GM19328 (cell line): Measurements from ENCODE around the gene DSTN.

Source experiments
- ATAC-seq: cut with Tn5 transposase; IDR thresholded peaks from one replicate; pipeline ENCODE4 v1.9.1; 2021; ENCODE audit warnings: mild to moderate bottlenecking, moderate library complexity; ENCODE audit not compliant: unreplicated experiment

The DSTN gene

GRCh38 chr20:17611540-17612286 lies 41.8 kb downstream of the DSTN start:
- ATAC-seq = no peak

DNA sequence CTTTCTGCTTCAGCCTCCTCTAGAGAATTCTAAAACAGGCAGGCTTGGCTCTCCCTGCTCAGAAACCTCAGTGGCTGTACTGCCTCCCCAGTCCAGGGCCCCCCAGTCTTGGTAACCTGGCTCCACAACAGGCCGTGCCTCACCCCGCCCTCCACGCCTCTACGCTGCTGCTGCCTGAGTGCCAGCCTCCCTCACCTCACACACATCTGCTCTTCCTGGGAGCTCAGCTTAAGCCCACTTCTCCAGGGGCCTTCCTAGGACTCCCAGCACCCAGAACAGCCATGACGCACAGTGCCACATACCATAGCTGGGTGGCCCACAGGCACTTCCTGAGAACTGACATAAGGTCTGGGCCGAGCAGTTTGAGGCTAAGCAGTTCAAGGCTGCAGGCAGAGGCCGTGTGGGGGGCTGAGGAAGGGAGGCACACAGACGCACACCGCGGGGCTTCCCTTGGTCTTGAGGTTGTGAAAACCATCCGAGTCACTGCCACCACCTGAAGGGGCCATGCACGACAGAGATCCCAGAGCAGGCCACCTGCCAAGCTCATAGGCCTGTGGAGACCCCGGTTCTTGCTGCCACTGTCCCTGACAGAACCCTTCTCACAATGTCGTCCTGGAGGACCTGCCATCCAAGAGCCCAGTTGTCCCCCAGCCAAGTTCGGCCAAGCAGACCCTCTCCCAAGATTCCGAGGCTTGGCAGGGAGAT lies 42.6 kb downstream of the DSTN start:
- no peak for ATAC-seq

GRCh38 chr20:17612992-17613327 lies 43.1 kb downstream of the DSTN start:
- ATAC-seq = no peak

DNA sequence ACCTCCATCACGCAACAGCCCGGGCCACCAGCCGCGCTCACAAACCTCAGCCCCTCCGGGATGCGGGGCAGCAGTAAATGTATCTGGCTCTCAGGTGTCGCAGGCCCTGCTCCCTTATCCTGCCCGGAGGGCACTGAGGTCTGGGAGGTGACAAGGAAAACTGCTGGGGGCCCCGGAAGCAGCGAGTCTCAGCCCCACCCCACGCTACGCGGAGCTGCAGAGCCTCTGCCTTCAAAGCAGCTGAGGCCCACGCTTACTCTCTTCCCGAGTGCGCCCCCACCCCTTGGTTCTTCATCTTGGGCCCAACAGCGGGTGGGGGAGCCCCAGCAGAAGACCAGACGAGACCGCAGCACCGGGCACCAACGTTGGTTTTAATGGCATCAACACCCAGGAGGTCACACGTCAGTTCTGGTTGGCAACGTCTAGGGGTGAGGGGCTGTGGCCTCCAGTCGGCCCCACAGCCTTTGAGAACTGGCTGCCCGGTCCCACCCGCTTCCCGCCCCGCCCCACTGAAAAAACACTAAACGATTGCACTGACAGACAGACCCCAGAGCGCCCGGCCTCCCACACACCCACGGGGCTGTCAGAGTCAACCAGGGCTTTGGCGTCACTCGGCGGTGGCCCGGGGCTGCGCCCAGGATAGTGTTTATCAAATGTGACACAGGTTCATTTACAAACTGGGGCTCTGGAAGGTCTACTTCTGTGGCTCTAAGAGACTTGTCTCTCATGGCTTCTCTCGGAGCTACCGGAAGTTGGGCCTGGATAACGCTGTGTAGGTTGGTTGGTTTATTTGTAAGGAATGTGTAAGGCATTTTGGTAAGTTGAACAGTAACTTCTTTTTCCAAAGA lies 43.7 kb downstream of the DSTN start:
- ATAC-seq = no peak

DNA sequence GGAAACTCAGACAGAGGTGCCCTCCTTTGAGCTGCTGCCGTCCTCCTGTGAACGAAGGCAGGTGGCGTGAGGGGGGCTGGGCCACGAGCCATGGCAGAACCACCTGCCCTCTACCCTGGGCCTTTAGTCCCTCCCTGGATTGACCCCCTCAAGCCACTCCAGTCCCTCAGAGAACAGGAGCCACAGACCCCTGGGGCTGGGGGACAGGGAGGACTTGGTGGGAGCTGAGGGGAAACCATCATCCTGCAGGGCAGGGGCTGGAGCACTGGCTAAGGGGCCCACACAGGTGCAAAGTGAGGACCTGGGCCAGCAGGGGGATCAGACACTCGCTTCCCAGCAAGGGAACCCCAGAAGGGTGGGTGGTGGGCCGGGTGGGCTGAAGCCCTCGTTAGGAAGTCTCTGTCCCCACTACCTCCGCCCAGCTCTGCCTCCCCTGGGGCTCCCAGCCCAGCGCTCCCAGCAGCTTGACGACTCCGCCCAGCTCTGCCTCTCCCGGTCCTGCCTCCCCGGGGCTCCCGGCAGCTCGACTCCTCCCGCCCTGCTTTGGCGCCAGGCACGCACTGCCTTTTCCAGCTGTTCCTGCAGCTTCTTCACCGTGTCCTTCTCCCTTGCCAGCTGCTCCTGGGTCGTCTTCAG lies 44.4 kb downstream of the DSTN start:
- ATAC-seq = no peak

DNA sequence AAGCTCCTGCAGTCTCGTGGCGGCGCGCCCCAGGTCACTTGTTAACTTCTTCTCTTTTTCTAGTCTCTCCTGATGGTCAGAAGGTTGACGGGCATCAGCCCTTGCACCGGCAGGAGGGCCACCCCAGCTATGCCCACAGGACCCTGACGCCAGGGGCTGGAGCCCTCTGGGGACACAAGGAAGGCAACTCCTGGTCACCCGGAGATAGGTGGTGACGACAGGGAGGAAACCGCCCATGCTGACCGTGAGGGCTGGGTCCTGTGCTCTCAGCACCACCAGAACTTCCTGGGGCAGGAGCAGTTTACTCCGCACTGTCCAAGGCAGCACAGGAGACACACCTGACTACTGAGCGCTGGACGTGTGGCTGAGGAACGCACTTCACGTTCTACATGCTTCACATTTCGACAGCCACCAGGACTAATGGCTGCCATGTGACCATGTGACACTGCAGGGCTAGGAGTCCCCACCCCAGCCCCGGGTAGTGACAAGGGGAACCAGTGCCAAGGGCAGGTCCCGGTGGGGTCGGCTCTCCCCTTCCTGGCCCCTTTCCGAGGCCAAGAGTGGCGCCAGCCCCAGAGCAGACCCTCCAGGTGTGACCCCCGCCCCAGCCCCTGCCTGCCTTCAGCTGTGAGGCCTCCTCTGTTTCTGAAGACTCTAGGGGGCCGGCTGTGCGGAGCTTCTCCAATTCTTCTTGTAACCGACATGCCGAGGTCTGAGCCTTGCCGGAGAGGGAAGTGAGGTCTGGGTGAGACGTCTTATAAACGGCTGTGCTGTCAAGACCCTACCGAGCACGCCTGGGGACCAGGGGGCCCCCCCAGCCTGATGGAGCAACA lies 45.2 kb downstream of the DSTN start:
- no peak for ATAC-seq

DNA sequence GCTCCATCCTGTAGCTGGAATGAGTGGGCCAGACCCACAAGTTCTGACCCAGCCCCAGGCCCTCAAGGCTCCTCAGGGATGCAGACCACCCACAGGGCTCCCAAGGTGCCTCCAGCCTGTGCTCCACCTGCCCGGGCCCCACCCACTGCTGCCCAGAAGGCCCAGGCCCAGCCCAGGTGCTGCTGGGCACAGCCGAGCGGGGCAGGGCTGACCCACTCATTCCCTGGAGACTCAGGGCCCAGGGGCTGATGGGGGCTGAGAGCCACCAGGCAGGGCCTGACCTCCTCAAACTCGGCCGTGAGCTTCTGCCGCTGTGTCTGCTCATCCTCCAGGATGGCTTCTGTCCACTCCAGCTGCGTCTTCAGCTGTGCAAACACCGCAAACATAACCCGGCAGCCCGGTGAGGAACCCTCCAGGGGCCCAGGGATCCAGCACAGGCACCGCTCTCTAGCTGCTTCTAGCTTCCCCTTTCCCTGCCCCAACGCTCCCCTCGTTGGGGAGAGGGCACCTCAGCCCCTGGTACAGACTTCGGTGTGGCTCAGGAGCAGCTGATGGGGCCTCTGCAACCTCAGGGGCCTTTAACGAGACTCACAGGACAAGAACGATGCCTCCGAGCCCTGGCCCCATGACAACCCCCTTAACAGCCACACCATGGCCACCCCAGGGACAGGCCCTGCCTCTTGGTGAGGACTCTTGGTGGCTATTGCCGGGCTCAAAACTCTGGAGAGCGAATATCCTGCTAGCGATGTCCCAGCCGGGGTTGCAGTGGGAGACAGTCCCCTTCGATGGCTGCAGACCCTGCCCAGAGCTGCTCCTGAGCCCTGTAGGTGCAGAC lies 46.0 kb downstream of the DSTN start:
- no peak for ATAC-seq

GRCh38 chr20:17616480-17617211 lies 46.8 kb downstream of the DSTN start:
- no peak for ATAC-seq

DNA sequence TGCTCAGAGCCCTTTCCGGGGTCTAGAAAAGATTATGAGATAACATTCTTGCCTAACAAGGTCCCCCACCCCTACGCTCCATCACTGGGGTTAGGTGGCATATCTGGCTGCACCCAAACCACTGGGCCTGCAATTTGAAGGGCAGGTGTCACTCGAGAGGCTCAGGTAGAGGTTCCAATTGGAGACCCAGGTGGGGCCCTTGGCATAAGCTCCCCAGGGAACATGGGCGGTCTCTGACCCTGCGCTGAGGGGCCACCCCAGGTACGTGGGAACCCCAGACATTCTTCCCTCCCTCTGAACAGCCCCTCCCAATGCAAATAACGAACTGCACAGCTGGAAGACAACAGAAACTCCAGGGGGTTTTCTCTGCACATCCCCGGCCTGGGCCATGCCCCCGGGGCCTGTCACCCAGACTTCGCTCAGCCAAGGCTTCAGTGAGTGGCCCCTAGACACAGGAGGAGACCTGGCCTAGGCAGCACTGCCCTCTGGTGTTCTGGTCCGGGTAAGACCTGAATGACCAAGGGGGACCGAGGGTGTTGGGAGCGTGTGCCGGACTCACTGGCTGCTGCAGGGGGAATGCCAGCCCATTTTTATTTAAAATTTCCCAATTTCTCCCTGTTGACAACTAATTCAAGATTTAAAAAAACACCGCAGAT lies 47.5 kb downstream of the DSTN start:
- ATAC-seq = no peak

DNA sequence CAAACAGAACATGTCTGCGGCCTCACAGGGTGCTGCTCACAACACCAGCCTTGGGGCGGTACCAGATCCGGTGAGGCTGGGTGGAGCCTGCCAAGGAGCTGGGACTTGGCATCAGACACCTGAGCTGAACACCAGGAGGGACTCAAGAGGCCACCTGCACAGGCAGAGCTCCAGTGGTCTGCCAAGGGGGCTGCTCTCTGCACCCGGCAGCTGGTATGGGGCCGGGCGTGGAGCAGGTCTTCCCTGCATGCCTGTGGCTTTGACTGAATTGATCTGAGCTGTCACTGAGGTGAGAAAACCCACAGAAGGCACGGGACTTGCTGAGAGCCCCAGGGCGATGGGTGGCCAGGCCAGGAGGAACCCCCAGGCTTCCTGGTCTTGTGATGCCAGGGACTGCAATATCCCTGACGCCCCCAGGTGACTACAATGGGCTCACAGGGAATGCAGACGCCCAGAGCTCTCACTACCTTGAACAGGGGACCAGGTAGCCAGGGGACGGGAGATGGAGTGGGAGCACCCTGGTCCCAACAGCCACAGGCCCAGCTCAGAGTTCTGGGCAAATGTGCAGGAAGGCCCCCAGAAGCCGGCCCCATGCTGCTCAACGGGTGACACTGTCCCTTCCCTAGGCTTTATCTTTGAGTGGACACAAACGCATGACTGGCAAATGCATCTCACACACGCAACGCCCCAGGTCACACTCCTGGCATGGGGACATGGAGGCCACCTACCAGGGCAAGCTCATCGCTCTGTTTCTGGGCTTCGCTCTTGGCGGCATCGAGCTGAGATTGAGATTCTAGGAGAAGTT lies 48.2 kb downstream of the DSTN start:
- no peak for ATAC-seq

DNA sequence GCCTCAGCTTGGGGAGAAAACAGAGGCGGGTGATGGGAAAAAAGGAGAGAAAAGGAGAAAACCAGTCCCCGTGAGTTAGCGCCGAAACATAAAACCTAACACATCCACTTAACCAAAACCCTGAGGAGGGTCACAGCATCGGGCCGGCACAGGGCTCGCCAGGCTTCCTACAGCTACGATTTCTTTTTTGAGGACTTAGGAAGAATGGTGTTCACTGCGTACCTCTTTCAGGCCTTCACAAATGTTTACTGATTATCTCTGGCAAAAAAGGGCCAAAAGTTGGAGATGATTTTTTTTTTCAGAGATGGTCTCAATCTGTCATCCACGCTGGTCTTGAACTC lies 48.8 kb downstream of the DSTN start:
- ATAC-seq = no peak

- no peak for ATAC-seq
These were observed 49.6 kb downstream of the DSTN start for GRCh38 chr20:17619351-17620093.

GRCh38 chr20:17620371-17621228 lies 50.7 kb downstream of the DSTN start:
- ATAC-seq = no peak

DNA sequence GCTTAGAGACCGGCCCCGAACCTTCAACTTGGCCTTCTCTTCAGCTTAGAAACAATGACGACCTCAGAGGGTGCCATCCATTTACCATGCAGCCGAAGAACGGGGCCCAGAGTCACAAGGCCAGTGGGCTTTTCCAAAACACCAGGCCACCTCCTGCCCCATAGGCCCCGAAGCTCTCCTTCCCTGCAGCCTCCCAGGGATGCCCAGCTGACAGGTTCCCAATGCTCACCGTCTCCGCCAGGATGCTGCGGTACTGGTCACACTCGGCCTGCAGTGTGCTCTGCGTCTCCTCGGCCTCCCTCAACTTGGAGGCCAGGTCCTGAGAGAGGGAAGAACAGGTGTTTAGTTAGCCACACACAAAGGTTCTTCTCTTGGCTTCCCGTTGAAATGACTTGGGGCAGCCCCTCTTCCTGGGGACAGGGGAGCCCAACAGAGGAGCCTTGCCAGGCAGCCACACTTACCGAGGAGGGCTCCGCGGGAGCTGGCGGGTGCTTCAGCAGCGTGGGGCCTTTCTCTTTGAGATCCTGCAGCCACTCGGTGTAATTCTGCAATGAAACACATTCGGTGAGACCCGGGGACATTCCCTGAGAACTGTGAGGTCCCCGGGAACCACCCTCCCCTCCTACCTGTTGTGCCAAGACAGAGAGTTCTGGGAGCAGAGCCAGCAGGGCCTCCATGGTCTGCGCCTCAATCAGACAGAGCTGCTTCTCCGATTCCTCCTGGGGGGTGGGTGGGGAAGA lies 51.5 kb downstream of the DSTN start:
- no peak for ATAC-seq

DNA sequence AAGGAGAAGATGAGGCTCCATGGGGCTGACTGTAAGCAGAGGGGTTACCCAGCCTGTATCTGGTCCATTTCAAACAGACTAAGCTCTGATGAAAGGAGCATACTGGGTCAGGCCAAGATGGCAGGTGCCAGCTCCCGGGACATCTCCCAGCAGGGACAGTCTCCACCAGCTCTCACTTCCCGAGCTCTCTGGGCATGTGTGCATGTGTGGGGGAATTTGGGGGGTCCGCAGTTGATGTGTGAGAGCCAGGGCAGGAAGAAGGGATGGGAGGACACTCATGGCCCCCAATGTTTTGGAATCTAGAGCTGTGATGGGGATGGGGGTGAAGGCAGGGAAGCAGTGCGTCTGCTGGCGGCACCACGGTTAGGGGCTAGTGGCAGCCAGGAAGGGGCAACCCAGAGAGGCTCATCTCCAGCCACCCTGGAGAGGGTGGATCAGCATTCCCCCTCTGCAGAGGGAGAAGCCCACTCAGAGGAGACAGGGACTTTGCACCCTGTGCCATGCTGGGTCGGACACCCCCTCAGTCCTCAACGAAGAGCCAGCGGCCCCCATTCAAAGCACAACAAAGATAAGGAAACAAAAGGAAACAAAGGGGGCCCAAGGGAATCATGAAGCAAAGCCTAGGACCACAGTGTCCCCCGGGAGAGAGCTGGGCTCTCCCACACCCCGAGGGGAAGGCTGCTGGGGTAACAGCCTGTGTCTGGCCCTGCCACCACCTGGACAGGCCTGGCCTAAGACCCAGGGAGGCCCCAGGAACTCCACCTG lies 52.4 kb downstream of the DSTN start:
- no peak for ATAC-seq
